ENCODE data around the gene TDRD1.
A peak's percentile ranks its signal among the peaks of the same experiment; 100 is the strongest.

Gene TDRD1

DNA sequence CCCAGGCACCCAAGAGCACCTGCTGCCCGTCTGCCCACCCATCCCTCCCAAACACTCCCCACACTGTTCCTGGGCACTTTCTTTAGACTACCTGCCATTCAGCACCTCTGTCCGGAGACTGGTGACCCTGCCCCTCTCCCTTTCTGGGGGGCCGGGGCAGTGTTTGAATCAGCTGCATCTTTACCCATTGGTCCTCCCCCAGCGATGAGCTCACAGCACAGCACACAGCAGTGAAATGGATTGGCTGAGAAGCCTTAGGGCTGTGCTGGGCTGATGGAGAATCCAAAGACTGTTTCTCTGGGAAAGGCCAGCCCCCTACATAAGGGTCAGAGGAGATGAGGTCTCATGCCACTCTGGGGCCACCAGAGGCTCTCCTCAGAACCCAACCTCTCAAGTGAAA is 100.1 kb downstream of the TDRD1 start:
- ATAC-seq, result peak; percentile 29; the same call in 2 of the 3 replicates
- no peak for TF ChIP-seq CSDC2 (CRISPR knock-in tag; IDR thresholded peaks at IDR 0.05)
- no peak for TF ChIP-seq ISL1 (CRISPR knock-in tag; IDR thresholded peaks at IDR 0.05)
- no peak for TF ChIP-seq ZFP30 (CRISPR knock-in tag; IDR thresholded peaks at IDR 0.05)
- TF ChIP-seq, protein P1, sequence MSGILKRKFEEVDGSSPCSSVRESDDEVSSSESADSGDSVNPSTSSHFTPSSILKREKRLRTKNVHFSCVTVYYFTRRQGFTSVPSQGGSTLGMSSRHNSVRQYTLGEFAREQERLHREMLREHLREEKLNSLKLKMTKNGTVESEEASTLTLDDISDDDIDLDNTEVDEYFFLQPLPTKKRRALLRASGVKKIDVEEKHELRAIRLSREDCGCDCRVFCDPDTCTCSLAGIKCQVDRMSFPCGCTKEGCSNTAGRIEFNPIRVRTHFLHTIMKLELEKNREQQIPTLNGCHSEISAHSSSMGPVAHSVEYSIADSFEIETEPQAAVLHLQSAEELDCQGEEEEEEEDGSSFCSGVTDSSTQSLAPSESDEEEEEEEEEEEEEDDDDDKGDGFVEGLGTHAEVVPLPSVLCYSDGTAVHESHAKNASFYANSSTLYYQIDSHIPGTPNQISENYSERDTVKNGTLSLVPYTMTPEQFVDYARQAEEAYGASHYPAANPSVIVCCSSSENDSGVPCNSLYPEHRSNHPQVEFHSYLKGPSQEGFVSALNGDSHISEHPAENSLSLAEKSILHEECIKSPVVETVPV (CRISPR knock-in tag; IDR thresholded peaks at IDR 0.05), result no peak
- no peak for TF ChIP-seq ZNF8 (CRISPR knock-in tag; IDR thresholded peaks at IDR 0.05)
- no peak for TF ChIP-seq ZC3H10 (CRISPR knock-in tag; IDR thresholded peaks at IDR 0.05)
- no peak for TF ChIP-seq GLIS3 (CRISPR knock-in tag; IDR thresholded peaks at IDR 0.05)
- no peak for TF ChIP-seq ZFP3 (CRISPR knock-in tag; IDR thresholded peaks at IDR 0.05)
- no peak for TF ChIP-seq BACH2 (CRISPR knock-in tag; IDR thresholded peaks at IDR 0.05; ENCODE audit: borderline replicate concordance)
- TF ChIP-seq, protein P2, sequence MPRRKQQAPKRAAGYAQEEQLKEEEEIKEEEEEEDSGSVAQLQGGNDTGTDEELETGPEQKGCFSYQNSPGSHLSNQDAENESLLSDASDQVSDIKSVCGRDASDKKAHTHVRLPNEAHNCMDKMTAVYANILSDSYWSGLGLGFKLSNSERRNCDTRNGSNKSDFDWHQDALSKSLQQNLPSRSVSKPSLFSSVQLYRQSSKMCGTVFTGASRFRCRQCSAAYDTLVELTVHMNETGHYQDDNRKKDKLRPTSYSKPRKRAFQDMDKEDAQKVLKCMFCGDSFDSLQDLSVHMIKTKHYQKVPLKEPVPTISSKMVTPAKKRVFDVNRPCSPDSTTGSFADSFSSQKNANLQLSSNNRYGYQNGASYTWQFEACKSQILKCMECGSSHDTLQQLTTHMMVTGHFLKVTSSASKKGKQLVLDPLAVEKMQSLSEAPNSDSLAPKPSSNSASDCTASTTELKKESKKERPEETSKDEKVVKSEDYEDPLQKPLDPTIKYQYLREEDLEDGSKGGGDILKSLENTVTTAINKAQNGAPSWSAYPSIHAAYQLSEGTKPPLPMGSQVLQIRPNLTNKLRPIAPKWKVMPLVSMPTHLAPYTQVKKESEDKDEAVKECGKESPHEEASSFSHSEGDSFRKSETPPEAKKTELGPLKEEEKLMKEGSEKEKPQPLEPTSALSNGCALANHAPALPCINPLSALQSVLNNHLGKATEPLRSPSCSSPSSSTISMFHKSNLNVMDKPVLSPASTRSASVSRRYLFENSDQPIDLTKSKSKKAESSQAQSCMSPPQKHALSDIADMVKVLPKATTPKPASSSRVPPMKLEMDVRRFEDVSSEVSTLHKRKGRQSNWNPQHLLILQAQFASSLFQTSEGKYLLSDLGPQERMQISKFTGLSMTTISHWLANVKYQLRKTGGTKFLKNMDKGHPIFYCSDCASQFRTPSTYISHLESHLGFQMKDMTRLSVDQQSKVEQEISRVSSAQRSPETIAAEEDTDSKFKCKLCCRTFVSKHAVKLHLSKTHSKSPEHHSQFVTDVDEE (CRISPR knock-in tag; IDR thresholded peaks at IDR 0.05), result no peak
- no peak for TF ChIP-seq PPARA (CRISPR knock-in tag; IDR thresholded peaks at IDR 0.05; ENCODE audit: borderline replicate concordance)
- TF ChIP-seq ZNF70 (CRISPR knock-in tag; IDR thresholded peaks at IDR 0.05), result no peak
- TF ChIP-seq, protein P3, sequence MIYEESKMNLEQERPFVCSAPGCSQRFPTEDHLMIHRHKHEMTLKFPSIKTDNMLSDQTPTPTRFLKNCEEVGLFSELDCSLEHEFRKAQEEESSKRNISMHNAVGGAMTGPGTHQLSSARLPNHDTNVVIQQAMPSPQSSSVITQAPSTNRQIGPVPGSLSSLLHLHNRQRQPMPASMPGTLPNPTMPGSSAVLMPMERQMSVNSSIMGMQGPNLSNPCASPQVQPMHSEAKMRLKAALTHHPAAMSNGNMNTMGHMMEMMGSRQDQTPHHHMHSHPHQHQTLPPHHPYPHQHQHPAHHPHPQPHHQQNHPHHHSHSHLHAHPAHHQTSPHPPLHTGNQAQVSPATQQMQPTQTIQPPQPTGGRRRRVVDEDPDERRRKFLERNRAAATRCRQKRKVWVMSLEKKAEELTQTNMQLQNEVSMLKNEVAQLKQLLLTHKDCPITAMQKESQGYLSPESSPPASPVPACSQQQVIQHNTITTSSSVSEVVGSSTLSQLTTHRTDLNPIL (CRISPR knock-in tag; IDR thresholded peaks at IDR 0.05; ENCODE audit: low read depth), result no peak
- no peak for TF ChIP-seq ARNTL (CRISPR knock-in tag; IDR thresholded peaks at IDR 0.05; ENCODE audit: borderline replicate concordance, low read depth)

DNA sequence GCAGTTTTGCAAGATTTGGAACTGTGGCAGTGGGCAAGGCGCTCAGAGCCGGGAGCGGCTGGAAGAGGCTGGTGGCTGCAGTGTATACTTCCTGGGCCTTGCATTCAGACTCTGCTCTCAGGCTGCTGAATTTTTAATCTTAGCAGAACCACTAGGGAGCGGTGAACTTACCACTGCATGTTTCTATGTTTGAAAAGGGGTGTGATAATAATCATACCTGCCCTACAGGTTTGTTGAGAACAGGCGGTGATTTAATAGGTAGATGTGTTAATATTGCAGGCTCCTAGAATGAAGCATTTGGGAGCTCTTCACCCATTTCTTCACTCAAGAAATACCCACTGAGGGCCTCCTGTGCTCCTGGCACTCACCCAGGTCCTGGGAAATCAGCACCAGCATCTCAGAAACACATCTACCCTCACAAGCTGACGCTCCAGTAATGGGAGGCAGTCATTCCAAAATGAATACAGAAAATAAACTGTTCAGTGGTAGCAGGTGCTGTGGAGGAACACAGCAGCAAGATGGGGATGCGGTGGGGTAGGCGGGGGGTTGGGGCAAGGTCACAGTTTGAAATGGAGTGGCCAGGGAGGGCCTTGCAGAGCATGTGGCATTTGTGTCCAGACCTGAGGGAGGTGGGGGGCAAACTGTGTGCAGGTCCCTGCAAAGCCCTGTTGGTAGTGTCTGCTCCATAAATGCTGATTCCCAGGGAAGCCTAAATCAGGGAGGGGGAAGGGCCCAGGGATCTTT is 100.9 kb downstream of the TDRD1 start:
- no peak for ATAC-seq
- TF ChIP-seq ZNF70 (CRISPR knock-in tag; IDR thresholded peaks at IDR 0.05) (no peak), TCF4 (CRISPR knock-in tag; IDR thresholded peaks at IDR 0.05; ENCODE audit: borderline replicate concordance) (no peak), ESRRG (CRISPR knock-in tag; IDR thresholded peaks at IDR 0.05) (no peak)

DNA sequence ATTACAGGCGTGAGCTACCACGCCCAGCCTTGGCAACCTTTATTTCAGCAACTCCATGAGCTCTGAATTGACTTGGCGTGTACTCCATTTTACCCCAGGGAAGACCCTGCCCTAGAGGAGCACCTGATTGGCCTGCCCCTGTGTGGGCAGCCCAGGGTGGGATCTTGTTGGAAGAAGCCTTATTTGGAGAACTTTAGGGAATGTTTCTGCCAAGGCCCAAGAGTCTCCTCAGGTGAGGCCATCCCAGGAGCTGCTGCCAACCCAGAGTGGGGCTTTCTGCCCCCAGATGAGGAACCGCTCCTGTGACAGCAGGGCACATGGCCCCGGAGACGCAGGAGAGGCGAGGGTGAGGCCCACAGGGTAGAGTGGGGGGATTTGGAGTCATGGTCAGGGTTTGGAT is 101.9 kb downstream of the TDRD1 start:
- no peak for TF ChIP-seq ARNTL (CRISPR knock-in tag; IDR thresholded peaks at IDR 0.05; ENCODE audit: borderline replicate concordance, low read depth)
- TF ChIP-seq, protein P4, sequence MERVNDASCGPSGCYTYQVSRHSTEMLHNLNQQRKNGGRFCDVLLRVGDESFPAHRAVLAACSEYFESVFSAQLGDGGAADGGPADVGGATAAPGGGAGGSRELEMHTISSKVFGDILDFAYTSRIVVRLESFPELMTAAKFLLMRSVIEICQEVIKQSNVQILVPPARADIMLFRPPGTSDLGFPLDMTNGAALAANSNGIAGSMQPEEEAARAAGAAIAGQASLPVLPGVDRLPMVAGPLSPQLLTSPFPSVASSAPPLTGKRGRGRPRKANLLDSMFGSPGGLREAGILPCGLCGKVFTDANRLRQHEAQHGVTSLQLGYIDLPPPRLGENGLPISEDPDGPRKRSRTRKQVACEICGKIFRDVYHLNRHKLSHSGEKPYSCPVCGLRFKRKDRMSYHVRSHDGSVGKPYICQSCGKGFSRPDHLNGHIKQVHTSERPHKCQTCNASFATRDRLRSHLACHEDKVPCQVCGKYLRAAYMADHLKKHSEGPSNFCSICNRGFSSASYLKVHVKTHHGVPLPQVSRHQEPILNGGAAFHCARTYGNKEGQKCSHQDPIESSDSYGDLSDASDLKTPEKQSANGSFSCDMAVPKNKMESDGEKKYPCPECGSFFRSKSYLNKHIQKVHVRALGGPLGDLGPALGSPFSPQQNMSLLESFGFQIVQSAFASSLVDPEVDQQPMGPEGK (CRISPR knock-in tag; IDR thresholded peaks at IDR 0.05; ENCODE audit: borderline replicate concordance), result no peak
- TF ChIP-seq CSDC2 (CRISPR knock-in tag; IDR thresholded peaks at IDR 0.05), result no peak
- TF ChIP-seq ISL1 (CRISPR knock-in tag; IDR thresholded peaks at IDR 0.05), result no peak
- TF ChIP-seq ZNF565 (CRISPR knock-in tag; conservative IDR thresholded peaks at IDR 0.05; ENCODE audit: low read depth), result no peak
- TF ChIP-seq, protein P1 (CRISPR knock-in tag; IDR thresholded peaks at IDR 0.05), result no peak
- no peak for TF ChIP-seq RARB (CRISPR knock-in tag; IDR thresholded peaks at IDR 0.05)
- no peak for TF ChIP-seq ZNF8 (CRISPR knock-in tag; IDR thresholded peaks at IDR 0.05)
- no peak for TF ChIP-seq ZFP3 (CRISPR knock-in tag; IDR thresholded peaks at IDR 0.05)
- no peak for TF ChIP-seq ZNF70 (CRISPR knock-in tag; IDR thresholded peaks at IDR 0.05)
- TF ChIP-seq, protein P2 (CRISPR knock-in tag; IDR thresholded peaks at IDR 0.05), result no peak
- TF ChIP-seq TCF4 (CRISPR knock-in tag; IDR thresholded peaks at IDR 0.05; ENCODE audit: borderline replicate concordance), result no peak
- TF ChIP-seq TOX (CRISPR knock-in tag; IDR thresholded peaks at IDR 0.05; ENCODE audit: borderline replicate concordance), result no peak
- TF ChIP-seq, protein P5, sequence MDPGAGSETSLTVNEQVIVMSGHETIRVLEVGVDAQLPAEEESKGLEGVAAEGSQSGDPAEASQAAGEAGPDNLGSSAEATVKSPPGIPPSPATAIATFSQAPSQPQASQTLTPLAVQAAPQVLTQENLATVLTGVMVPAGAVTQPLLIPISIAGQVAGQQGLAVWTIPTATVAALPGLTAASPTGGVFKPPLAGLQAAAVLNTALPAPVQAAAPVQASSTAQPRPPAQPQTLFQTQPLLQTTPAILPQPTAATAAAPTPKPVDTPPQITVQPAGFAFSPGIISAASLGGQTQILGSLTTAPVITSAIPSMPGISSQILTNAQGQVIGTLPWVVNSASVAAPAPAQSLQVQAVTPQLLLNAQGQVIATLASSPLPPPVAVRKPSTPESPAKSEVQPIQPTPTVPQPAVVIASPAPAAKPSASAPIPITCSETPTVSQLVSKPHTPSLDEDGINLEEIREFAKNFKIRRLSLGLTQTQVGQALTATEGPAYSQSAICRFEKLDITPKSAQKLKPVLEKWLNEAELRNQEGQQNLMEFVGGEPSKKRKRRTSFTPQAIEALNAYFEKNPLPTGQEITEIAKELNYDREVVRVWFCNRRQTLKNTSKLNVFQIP (CRISPR knock-in tag; IDR thresholded peaks at IDR 0.05; ENCODE audit: borderline replicate concordance, low read depth), result no peak
- no peak for TF ChIP-seq OSR1 (CRISPR knock-in tag; IDR thresholded peaks at IDR 0.05)
- no peak for TF ChIP-seq GLIS3 (CRISPR knock-in tag; IDR thresholded peaks at IDR 0.05)
- no peak for TF ChIP-seq ZFP30 (CRISPR knock-in tag; IDR thresholded peaks at IDR 0.05)
- ATAC-seq, result no peak

Measured in SK-N-SH treated with all-trans-retinoic acid at 6 μM for 48 hours (cell line).